HG02938 (cell line): ENCODE measurements around the gene ADPRHL1.

ENCODE experiments used
- ATAC-seq: cut with Tn5 transposase; IDR thresholded peaks from one replicate; pipeline ENCODE4 v1.9.1; 2021; ENCODE audit warnings: mild to moderate bottlenecking, moderate library complexity; ENCODE audit not compliant: unreplicated experiment

Gene ADPRHL1

DNA sequence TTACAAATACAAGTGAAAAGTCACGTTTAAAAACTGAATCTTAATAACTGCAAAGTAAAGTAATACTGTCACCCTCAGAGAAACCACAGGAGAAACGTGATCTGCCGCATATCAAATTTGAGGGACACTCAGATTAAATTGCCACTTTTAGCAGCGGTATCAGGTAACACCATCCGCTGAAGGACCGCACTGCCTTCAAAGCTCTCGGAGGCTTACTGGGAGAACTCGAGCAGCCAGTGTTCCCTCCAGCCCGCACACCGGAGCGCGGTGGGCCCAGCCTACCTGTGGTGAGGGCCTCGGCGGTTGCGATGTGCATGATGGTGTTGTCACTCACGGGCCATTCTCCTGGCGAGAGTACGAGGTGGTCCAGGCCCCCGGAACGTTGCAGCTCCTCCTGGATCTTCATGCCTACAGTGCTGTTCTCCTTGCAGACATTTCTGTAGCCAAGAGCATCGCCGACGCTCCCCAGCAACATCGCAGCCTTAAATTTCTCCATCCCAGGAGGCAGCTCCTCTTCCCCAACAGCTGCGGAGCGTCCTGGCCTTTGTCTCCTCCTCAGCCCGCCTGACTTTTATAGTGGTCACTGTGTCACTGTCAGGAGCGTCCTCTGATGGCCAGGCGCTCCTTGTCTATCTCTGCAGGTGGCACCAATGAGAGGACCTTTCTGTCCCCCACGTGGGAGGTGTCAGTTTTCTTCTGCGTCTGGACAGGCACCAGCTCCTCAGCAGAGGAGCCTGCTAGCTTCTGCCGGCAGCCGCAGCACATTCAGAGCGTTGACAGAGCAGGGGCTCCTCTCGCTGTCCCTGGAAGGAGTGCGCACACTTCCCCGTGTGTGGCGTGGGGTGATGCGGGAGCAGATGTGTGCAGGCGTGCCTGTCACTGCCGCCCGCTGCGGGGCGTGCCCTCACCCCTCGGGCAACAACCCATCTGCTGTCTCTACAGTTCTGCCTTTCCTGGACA lies at the start of gene ADPRHL1:
TSS of gene ADPRHL1 (minus strand) at position 547 of the 960 bp plus-strand sequence. CDS start at position 496, 51 bp downstream.
- no peak for ATAC-seq

GRCh38 chr13:113502686-113503085 lies 49.4 kb upstream of the ADPRHL1 start:
- ATAC-seq: no peak

DNA sequence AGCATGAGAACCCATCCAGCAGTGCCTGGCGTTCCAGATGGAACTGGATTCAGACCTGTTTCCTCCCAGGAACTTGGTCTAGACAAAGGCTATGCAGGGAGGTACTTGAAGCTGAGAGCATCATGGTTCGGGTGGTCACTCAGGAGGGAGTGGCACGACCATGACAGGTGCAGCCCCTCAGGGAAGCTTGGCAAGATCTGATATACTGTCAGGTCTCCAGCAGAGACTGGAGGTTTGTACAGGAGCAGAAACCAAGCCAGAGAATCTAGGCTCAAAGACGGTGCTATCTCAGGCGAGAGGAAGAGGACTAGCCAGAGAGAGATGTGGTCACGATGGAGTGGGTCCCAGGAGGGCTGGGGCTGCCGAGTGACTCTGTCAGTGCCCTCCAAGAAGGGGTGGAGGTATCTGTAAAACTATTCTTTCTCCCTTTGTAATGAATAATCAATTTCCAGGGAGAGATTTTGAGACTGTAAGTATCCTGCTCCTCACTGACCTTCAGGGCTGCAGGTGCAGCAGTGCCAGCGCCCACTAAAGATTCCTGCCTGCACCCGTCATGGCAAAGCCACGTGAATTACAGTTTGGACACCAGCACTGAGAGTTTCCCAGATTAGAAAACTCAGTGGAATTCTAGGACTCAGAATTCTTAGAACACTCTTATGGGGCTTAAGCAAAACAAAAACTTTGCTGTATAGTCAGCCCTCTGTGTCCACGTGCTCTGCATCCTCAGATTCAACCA lies 47.4 kb upstream of the ADPRHL1 start:
- ATAC-seq: no peak

DNA sequence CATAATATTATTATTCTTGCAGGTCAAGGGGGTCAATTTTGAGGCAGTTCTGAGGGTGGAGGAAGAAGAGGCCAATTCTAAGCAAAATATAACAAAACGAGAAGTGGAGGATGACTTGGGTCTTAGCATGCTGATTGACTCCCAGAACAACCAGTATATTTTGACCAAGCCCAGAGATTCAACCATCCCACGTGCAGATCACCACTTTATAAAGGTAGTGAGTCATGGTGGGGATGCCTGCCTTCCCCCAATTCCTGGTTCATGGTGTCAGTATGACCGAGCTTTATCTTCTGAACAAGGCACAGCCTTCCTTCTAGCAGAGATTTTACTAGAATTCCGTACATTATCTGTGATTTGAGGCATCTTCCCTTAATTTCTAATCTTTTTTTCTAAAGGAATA lies 46.6 kb upstream of the ADPRHL1 start:
- ATAC-seq: no peak

- no peak for ATAC-seq
Measured at GRCh38 chr13:113498905-113499304, 45.6 kb upstream of the ADPRHL1 start.

GRCh38 chr13:113497217-113497616 lies 43.9 kb upstream of the ADPRHL1 start:
- ATAC-seq: no peak

- no peak for ATAC-seq
Measured at GRCh38 chr13:113495494-113496210, 42.4 kb upstream of the ADPRHL1 start.

GRCh38 chr13:113493315-113493951 lies 40.1 kb upstream of the ADPRHL1 start:
- no peak for ATAC-seq

DNA sequence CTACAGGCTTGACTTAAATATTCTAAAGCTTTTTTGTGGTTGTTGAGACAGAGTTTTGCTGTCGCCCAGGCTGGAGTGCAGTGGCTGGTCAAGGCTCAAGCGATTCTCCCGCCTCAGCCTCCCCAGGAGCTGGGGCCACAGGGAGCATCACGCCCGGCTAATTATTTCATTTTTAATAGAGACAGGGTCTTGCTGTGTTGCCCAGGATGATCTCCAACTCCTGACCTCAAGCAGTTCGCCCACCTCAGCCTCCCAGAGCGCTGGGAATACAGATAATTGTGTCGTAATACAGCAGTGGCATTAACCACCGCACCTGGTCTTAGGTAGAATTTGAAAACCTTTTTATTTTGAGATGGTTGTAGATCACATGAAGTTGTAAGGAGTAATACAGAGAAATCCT lies 38.7 kb upstream of the ADPRHL1 start:
- ATAC-seq: no peak

DNA sequence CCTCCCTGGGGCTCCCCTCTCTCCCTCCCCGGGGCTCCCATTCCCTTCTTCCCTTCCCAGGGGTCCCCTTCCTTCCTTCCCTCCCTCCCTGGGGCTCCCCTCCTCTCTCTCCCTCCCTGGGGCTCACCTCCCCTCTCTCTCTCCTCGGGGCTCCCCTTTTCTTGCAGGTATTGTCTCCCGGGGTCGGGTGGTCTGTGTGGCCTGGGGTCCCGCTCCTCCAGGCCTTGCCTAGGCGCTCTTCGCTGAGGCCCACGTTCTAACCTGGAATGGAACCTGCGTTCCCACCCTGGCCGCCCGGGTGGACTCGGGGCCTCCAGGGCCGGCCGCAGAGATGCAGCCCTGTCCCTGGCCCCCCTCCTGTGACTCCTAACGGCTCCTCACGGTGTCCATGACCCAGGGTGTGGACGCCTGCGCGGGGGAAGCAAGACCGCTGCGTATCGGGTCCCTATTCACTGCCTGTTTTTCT lies 38.2 kb upstream of the ADPRHL1 start:
- no peak for ATAC-seq

DNA sequence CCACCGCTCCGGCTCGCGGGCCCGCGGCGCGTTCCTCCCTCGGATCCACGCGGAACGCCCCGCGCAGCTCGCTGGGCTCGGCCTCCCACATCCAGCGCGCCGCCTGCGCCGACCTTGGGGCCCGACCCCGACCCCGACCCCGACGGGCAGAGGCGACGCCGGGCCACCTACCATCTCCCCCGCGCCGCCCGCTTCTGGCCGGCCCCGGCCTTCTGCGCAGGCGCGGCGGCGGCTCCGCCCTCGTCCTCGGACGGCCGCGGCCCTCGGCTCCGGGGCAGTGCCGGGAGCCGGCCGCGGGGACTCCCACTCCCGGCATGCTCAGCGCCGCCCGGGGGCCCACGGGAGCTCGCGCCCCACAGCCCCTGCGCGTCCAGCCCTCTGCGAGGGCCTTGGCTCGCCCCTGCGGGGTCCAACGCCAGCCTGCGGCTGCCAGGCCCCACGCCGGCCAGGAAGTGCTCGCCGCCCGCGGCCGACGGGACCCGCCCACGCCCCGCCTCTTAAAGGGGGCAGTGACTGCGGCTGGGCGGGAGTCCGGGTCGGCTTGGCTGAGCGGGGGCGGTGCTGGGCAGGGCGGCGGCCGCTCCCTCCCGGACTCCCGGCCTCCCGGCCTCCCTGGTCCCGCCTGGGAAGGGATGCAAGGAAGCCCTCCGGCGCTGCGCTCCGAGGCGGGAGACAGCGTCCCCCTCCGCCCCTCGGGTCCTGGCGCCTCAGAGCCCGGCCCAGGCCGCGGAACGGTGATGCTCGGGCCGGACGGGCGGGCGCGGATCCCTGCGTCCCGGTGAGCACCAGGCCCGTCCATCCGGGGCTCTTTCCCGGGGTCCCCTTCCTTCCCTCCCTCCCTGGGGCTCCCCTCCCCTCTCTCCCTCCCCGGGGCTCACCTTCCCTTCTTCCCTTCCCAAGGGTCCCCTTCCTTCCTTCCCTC lies 37.5 kb upstream of the ADPRHL1 start, which contains the start of gene DCUN1D2:
TSS of gene DCUN1D2 (minus strand) at position 216 of the 922 bp plus-strand sequence. CDS start at position 174, 42 bp downstream.
- ATAC-seq: peak; percentile 63

- ATAC-seq: peak; percentile 27
Measured at GRCh38 chr13:113489549-113490495, 36.5 kb upstream of the ADPRHL1 start.

- ATAC-seq: no peak
Measured at GRCh38 chr13:113489171-113489548, 35.9 kb upstream of the ADPRHL1 start.

DNA sequence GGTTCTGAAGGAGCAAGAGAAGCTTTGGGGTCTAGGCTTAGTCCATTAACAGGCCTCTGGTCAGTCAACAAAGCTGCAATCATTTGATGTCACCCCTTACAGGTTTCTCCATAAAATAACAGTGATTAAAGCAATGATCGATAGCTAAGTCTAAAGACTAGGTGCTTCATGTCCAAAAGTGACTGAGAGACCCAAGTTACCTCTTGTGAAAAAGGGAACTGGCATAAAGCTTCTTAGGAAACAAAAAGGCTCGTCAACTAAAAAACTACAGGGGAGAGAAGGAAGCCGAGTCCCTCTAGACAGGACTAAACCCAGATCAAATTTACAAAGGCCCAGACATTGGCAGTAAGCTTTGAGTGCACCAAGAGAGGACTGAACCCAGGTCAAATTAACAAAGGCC lies 35.0 kb upstream of the ADPRHL1 start:
- no peak for ATAC-seq

GRCh38 chr13:113486698-113487097 lies 33.4 kb upstream of the ADPRHL1 start:
- ATAC-seq: no peak

- no peak for ATAC-seq
Measured at GRCh38 chr13:113485545-113485944, 32.3 kb upstream of the ADPRHL1 start.

DNA sequence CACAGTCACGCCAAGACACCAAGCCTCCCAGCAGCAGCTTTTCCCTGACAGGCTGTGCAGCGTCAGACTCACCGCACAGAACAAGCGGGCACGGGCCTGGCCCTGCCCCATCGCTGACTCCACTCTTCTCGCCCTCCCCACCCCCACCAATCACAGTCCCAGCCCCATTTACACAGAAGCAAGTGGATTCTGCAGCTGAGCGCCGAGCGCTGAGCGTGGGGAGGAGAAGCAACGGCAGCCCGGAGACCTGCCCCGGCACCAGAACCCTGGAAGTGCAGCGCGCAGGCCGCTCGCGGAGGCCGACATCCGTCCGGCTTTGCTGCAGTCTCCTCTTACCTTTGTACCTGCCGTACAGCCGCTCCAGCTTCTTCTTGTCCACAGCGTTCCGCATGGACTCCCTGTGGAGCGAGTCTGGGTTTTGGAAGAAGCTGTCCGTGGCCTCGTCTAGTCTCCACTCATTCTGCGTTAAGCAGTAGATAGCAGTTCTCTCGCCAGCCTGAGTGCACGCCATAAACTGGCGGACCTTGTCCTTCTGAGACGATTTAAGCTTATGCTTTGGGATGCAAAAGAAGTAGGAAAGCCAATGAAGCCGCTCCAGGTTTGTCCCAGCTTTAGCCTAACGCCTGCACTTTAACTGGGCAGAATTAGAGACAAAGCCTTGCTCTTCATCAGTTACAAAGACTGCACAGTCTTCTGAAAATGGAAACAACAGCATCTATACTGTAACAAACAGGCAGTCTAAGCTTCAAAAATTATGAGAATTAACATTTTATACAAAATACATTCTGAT lies 30.4 kb upstream of the ADPRHL1 start:
- ATAC-seq: no peak

- no peak for ATAC-seq
Measured at GRCh38 chr13:113483081-113483480, 29.8 kb upstream of the ADPRHL1 start.
